Measurements from ENCODE around the gene CTLA4.

DNA sequence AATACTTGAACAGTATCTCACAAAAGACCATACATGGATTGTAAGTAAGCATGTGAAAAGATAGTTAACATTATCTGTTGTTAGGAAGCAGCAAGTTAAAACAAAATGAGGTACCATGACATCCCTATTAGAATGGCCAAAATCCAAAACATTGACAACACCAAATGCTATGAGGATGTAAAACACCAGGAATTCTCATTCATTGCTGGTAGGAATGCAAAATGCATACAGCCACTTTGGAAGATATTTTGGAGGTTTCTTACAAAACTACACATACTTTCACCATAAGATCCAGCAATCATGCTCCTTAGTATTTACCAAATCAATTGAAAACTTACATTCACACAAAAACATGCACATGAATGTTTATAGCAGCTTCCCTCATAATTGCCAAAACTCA is 38.1 kb downstream of the CTLA4 start:
- TF ChIP-seq CTCF (IDR thresholded peaks at IDR 0.05; ENCODE audit: low read length) (no peak), EZH2 (IDR thresholded peaks at IDR 0.05; ENCODE audit: borderline replicate concordance, low read length) (no peak)

Measured in OCI-LY1 (cell line).